Activated CD4-positive, CD25-positive, alpha-beta regulatory T cell treated with anti-CD3 and anti-CD28 coated beads, Interleukin-2, amount 50 U/mL, for 72 hours (primary cell): ENCODE data around the gene LAMP1.
"Not testable (repeated sequence)": the region's sequence is repeated elsewhere in the genome, so short reads cannot be mapped to it uniquely, and the experiment has no call there.

Experiments used
- DNase-seq: peaks from one replicate; pipeline ENCODE4 v3.0.0; 2021

The LAMP1 gene

GRCh38 chr13:113296823-113297369 is at the start of gene LAMP1:
LAMP1 (plus strand) TSS chr13:113297239; CDS start chr13:113297435, 196 bp downstream.
- peak; percentile 100 for DNase-seq

GRCh38 chr13:113252516-113253095 is 44.4 kb upstream of the LAMP1 start:
- no peak for DNase-seq

- not testable (repeated sequence) for DNase-seq
These were observed 39.1 kb upstream of the LAMP1 start for GRCh38 chr13:113257908-113258307.

GRCh38 chr13:113258321-113259054 is 38.6 kb upstream of the LAMP1 start:
- DNase-seq: no peak

GRCh38 chr13:113260996-113261395 is 36.0 kb upstream of the LAMP1 start:
- no peak for DNase-seq

- not testable (repeated sequence) for DNase-seq
These were observed 34.0 kb upstream of the LAMP1 start for GRCh38 chr13:113263016-113263415.

GRCh38 chr13:113267642-113268405 is 29.2 kb upstream of the LAMP1 start:
- DNase-seq: no peak

GRCh38 chr13:113272031-113272430 is 25.0 kb upstream of the LAMP1 start:
- DNase-seq: no peak

GRCh38 chr13:113272701-113273181 is 24.3 kb upstream of the LAMP1 start:
- no peak for DNase-seq

GRCh38 chr13:113273321-113273720 is 23.7 kb upstream of the LAMP1 start:
- no peak for DNase-seq

- no peak for DNase-seq
These were observed 23.0 kb upstream of the LAMP1 start for GRCh38 chr13:113273851-113274590.

- no peak for DNase-seq
These were observed 22.3 kb upstream of the LAMP1 start for GRCh38 chr13:113274721-113275120.

- DNase-seq: no peak
These were observed 21.7 kb upstream of the LAMP1 start for GRCh38 chr13:113275387-113275786.

GRCh38 chr13:113280126-113280525 is 16.9 kb upstream of the LAMP1 start:
- no peak for DNase-seq

GRCh38 chr13:113283904-113284303 is 13.1 kb upstream of the LAMP1 start:
- DNase-seq: no peak

- no peak for DNase-seq
These were observed 8.2 kb upstream of the LAMP1 start for GRCh38 chr13:113288880-113289279.

- DNase-seq: no peak
These were observed 5.9 kb upstream of the LAMP1 start for GRCh38 chr13:113291129-113291528.

GRCh38 chr13:113292021-113292862 is 4.8 kb upstream of the LAMP1 start:
- no peak for DNase-seq

- no peak for DNase-seq
These were observed 3.4 kb upstream of the LAMP1 start for GRCh38 chr13:113293686-113294085.

- DNase-seq: no peak
These were observed 1.3 kb upstream of the LAMP1 start for GRCh38 chr13:113295776-113296175.

- no peak for DNase-seq
These were observed 467 bp downstream of the LAMP1 start for GRCh38 chr13:113297370-113298042.
